Astrocyte (in vitro differentiated cells and primary cell): ENCODE measurements around the gene DCAKD. TPM values are rescaled to one million over a fixed set of nuclear protein-coding genes. Genes with fewer than 3 reads are reported as not detected.

Source experiments
- DNase-seq: peaks from one replicate; pipeline ENCODE4 v3.0.0-alpha.2; 2010; ENCODE audit warnings: low read depth
- FAIRE-seq: peaks from 2 replicates; lab custom pipeline; 2011; peaks lifted over from hg19 to GRCh38; lab: Jason Lieb, UNC
- H2AFZ ChIP-seq: 2 replicates; pipeline ENCODE4 v1.6.0; 2012; ENCODE audit warnings: low read depth, low read length, inconsistent platforms
- H3K27ac ChIP-seq: 2 replicates; pipeline ENCODE4 v1.5.1; 2011; ENCODE audit warnings: low read depth, low read length, inconsistent platforms
- H3K27me3 ChIP-seq: 2 replicates; pipeline ENCODE4 v1.6.0; 2011; ENCODE audit warnings: low read length, inconsistent platforms; ENCODE audit not compliant: insufficient read depth
- H3K36me3 ChIP-seq: 2 replicates; pipeline ENCODE4 v1.5.1; 2011; ENCODE audit warnings: low read length, inconsistent platforms; ENCODE audit not compliant: insufficient read depth
- H3K4me1 ChIP-seq: 2 replicates; pipeline ENCODE4 v1.5.1; 2011; ENCODE audit warnings: low read length, inconsistent platforms; ENCODE audit not compliant: insufficient read depth
- H3K4me2 ChIP-seq: 2 replicates; pipeline ENCODE4 v1.6.0; 2012; ENCODE audit warnings: low read length, inconsistent platforms
- H3K4me3 ChIP-seq: 2 replicates; pipeline ENCODE4 v1.5.1; 2011; ENCODE audit warnings: low read depth, mild to moderate bottlenecking, low read length, inconsistent platforms; ENCODE audit not compliant: insufficient read depth
- H3K79me2 ChIP-seq: 2 replicates; pipeline ENCODE4 v1.6.0; 2012; ENCODE audit warnings: mild to moderate bottlenecking, low read length, inconsistent platforms; ENCODE audit not compliant: insufficient read depth
- H3K9ac ChIP-seq: 2 replicates; pipeline ENCODE4 v1.6.0; 2012; ENCODE audit warnings: mild to moderate bottlenecking, low read length, inconsistent platforms
- H3K9me3 ChIP-seq: 2 replicates; pipeline ENCODE4 v1.5.1; 2012; ENCODE audit warnings: low read depth, mild to moderate bottlenecking, low read length, inconsistent platforms; ENCODE audit not compliant: insufficient read depth
- H4K20me1 ChIP-seq: 2 replicates; pipeline ENCODE4 v1.6.0; 2012; ENCODE audit warnings: low read length, inconsistent platforms; ENCODE audit not compliant: insufficient read depth
- H3K27ac Mint-ChIP-seq: one replicate; pipeline ENCODE4 v1.8.0; 2021; ENCODE audit warnings: mild to moderate bottlenecking, mixed read lengths; ENCODE audit not compliant: unreplicated experiment
- H3K27me3 Mint-ChIP-seq: one replicate; pipeline ENCODE4 v1.8.0; 2021; ENCODE audit warnings: low read depth, mixed read lengths; ENCODE audit not compliant: unreplicated experiment
- H3K36me3 Mint-ChIP-seq: one replicate; pipeline ENCODE4 v1.8.0; 2021; ENCODE audit warnings: low read depth, mixed read lengths; ENCODE audit not compliant: unreplicated experiment
- H3K4me1 Mint-ChIP-seq: one replicate; pipeline ENCODE4 v1.8.0; 2021; ENCODE audit warnings: low read depth, mixed read lengths; ENCODE audit not compliant: unreplicated experiment
- H3K4me3 Mint-ChIP-seq: one replicate; pipeline ENCODE4 v1.8.0; 2021; ENCODE audit warnings: mild to moderate bottlenecking, moderate library complexity, mixed read lengths; ENCODE audit not compliant: unreplicated experiment
- H3K9me3 Mint-ChIP-seq: one replicate; pipeline ENCODE4 v1.8.0; 2021; ENCODE audit warnings: mild to moderate bottlenecking, mixed read lengths; ENCODE audit not compliant: unreplicated experiment
- EZH2 ChIP-seq: IDR thresholded peaks from 2 replicates; pipeline ENCODE4 v1.6.1; 2012; ENCODE audit warnings: mild to moderate bottlenecking, low read length, inconsistent platforms; ENCODE audit not compliant: insufficient read depth
- total RNA-seq: library from RNA; stranded (reverse); gene quantifications from 2 replicates; pipeline ENCODE4 v1.2.1, GENCODE V29; 2021
- TF ChIP-seq, protein P1 (sequence below): IDR thresholded peaks from 2 replicates; pipeline ENCODE4 v1.5.1; 2011; ENCODE audit warnings: low read depth, mild to moderate bottlenecking, inconsistent platforms, low read length, moderate library complexity; ENCODE audit not compliant: insufficient read depth

Gene DCAKD
- total RNA-seq, 1 donor from 2014 or later = 34.8 TPM

DNA sequence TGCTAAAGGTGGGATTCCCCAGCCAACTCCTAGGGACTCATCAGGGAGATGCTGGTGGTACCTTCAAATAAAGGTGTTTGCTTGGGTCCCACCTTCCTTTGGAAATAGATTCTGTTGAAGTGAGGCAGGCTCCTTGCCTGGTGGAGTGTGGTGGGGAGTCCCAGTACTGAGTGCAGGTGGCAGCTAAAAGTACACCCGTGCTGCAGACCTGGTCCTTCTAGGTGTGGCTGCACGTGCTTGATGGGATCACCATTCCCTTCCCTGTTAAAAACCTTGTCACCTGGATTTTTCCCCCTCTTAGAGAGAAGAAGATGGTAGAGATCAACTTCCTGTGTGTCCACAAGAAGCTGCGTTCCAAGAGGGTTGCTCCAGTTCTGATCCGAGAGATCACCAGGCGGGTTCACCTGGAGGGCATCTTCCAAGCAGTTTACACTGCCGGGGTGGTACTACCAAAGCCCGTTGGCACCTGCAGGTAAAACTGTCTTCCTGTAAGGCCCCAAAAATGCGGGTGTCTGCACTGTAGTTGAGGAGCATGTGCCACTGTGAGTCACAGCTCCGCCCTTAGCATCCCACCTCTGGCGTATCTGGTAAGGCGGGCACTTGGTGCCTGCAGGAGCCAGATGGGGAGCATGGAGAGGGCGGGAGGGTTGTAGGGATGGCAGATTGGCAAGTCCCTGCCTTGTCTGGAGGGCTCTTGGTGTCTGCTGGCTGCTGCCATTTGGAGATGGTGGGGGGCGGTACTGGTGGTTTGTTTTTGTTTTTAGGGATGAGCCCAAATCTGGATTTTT, 46.8 kb upstream of the DCAKD start:
- peaks cover 32% of the 10 kb centered on the region for H3K36me3 Mint-ChIP-seq
- no peak overlapping the region for H3K4me3 ChIP-seq
- TF ChIP-seq, protein P1, sequence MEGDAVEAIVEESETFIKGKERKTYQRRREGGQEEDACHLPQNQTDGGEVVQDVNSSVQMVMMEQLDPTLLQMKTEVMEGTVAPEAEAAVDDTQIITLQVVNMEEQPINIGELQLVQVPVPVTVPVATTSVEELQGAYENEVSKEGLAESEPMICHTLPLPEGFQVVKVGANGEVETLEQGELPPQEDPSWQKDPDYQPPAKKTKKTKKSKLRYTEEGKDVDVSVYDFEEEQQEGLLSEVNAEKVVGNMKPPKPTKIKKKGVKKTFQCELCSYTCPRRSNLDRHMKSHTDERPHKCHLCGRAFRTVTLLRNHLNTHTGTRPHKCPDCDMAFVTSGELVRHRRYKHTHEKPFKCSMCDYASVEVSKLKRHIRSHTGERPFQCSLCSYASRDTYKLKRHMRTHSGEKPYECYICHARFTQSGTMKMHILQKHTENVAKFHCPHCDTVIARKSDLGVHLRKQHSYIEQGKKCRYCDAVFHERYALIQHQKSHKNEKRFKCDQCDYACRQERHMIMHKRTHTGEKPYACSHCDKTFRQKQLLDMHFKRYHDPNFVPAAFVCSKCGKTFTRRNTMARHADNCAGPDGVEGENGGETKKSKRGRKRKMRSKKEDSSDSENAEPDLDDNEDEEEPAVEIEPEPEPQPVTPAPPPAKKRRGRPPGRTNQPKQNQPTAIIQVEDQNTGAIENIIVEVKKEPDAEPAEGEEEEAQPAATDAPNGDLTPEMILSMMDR = no peak
- no peak for TF ChIP-seq EZH2
- no peaks in the 10 kb centered on the region for H3K9me3 Mint-ChIP-seq
- H3K36me3 ChIP-seq = peaks cover 51% of the 10 kb centered on the region
- H3K9me3 ChIP-seq = no peaks in the 10 kb centered on the region
- no peak overlapping the region for H3K27ac ChIP-seq
- no peaks in the 10 kb centered on the region for H3K27me3 Mint-ChIP-seq
- H4K20me1 ChIP-seq = peaks cover 21% of the 10 kb centered on the region
- peaks cover 8% of the 10 kb centered on the region for H3K4me1 ChIP-seq
- no peak for DNase-seq
- H3K27ac Mint-ChIP-seq = peak overlapping the region; percentile 53
- H3K9ac ChIP-seq = peak overlapping the region; percentile 0
- no peaks in the 10 kb centered on the region for H3K27me3 ChIP-seq
- no peaks in the 10 kb centered on the region for H3K79me2 ChIP-seq
- no peak overlapping the region for H2AFZ ChIP-seq
- H3K4me1 Mint-ChIP-seq = peaks cover 35% of the 10 kb centered on the region
- no peak overlapping the region for H3K4me2 ChIP-seq
- no peak overlapping the region for H3K4me3 Mint-ChIP-seq
- no peak for FAIRE-seq

DNA sequence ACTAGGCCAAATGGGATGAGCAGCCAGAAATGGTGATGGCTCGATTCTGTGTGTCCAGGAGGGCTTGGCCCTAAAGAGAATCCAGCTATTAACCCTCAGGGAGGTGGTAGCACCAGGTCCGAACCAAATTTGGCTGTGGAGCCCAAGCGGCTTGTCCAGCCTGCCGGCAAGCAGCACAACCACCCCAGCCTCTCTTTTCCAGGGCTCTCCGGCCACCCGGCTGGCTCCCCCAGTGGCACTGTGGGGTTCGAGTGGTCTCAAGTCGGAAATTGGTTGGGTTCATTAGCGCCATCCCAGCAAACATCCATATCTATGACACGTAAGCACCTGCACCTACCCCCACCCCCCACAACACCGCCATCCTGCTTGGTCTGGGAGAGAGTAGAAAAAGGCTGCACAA, 45.5 kb upstream of the DCAKD start:
- no peak for FAIRE-seq

More for the DNA sequence above, 45.5 kb upstream of the DCAKD start:
- peaks cover 21% of the 10 kb centered on the region for H3K4me1 ChIP-seq
- no peak overlapping the region for H3K4me2 ChIP-seq
- no peaks in the 10 kb centered on the region for H3K27me3 ChIP-seq
- Mint-ChIP-seq H3K36me3 (peaks cover 28% of the 10 kb centered on the region), H3K4me3 (no peak overlapping the region), H3K4me1 (peaks cover 35% of the 10 kb centered on the region), H3K9me3 (no peaks in the 10 kb centered on the region), H3K27me3 (no peaks in the 10 kb centered on the region), H3K27ac (no peak overlapping the region)
- no peak for DNase-seq
- H3K9me3 ChIP-seq = no peaks in the 10 kb centered on the region
- no peak overlapping the region for H3K27ac ChIP-seq
- no peak overlapping the region for H2AFZ ChIP-seq
- peaks cover under 1% of the 10 kb centered on the region for H3K79me2 ChIP-seq
- H4K20me1 ChIP-seq = peaks cover 15% of the 10 kb centered on the region
- TF ChIP-seq, protein P1 = no peak
- no peak for TF ChIP-seq EZH2
- no peak overlapping the region for H3K4me3 ChIP-seq
- no peak overlapping the region for H3K9ac ChIP-seq
- peaks cover 43% of the 10 kb centered on the region for H3K36me3 ChIP-seq
